GM21825 (cell line): ENCODE results near the gene RBL1.
"Not testable (repeated sequence)": the region's sequence is repeated elsewhere in the genome, so short reads cannot be mapped to it uniquely, and the experiment has no call there.

Experiments
- ATAC-seq: cut with Tn5 transposase; IDR thresholded peaks from one replicate; pipeline ENCODE4 v1.9.1; 2021; ENCODE audit warnings: mild to moderate bottlenecking, moderate library complexity; ENCODE audit not compliant: unreplicated experiment

Gene RBL1

DNA sequence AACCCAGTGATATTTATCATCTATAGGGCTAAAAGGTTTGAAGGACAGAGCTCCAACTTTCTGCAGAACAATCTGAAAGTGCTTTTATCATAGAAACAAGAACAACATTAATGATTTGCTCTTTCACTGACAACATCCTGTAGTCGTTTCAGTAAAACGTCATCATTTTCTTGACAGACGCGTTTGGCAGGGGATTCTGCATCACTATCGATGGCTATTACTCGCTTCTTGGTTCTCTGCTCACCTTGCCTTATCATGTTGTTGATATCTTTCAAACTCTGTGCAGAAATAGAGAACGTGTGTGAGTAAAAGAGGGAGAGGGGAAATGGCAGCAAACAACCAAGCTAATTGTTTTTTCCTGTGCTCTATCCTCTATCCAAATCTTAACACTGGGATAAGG, 97.1 kb downstream of the RBL1 start:
- no peak for ATAC-seq

DNA sequence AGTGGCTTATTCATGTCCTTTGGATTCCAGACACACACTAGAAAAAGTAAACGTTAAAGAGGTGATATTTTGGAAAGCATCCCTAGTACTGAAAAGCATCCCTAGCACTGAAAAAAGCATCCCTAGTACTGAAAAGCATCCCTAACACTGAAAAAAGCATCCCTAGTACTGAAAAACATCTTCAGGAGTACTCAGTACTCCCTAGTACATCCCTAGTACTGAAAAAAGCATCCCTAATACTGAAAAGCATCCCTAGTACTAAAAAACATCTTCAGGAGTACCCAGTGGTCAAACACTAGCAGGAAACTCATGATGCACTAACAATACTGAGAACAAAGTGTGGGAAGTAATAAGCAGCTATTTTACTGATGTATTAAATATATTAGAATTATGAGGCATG, 98.7 kb downstream of the RBL1 start:
- ATAC-seq = no peak

- not testable (repeated sequence) for ATAC-seq
These were observed 101.6 kb downstream of the RBL1 start for GRCh38 chr20:36994221-36994620.

DNA sequence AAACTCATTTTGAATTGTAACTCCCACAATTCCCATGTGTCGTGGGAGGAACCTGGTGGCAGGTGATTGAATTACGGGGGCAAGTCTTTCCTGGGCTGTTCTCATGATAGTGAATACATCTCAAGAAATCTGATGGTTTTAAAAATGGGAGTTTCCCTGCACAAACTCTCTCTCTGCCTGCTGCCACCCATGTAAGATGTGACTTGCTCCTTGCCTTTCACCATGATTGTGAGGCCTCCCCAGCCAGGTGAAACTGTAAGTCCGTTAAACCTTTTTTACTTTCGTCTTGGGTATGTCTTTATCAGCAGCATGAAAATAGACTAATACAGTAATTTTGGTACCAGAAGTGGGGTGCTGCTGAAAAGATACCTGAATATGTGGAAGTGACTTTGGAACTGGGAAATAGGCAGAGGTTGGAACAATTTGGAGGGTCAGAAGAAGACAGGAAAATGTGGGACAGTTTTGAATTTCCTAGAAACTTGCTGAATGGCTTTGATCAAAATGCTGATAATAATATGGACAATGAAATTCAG, 102.9 kb downstream of the RBL1 start:
- no peak for ATAC-seq

DNA sequence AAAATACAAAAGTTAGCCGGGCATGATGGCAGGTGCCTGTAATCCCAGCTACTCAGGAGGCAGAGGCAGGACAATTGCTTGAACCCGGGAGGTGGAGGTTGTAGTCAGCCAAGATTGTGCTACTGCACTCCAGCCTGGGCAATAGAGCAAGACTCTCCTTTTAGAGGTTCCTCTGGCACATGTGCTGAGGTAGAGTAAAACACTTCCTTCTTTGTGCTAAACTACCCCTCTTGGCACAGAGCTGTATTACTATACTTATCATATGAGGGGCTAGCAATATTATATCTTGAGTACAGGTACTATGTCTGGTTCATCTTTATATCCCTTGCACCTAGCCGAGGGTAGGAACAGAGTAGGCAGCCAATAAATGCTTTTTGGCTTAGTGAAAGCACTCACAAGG, 104.1 kb downstream of the RBL1 start:
- no peak for ATAC-seq

GRCh38 chr20:36989797-36990196, 106.0 kb downstream of the RBL1 start:
- ATAC-seq = no peak

GRCh38 chr20:36988494-36988966, 107.3 kb downstream of the RBL1 start:
- no peak for ATAC-seq

GRCh38 chr20:36984257-36984638, 111.5 kb downstream of the RBL1 start:
- no peak for ATAC-seq

DNA sequence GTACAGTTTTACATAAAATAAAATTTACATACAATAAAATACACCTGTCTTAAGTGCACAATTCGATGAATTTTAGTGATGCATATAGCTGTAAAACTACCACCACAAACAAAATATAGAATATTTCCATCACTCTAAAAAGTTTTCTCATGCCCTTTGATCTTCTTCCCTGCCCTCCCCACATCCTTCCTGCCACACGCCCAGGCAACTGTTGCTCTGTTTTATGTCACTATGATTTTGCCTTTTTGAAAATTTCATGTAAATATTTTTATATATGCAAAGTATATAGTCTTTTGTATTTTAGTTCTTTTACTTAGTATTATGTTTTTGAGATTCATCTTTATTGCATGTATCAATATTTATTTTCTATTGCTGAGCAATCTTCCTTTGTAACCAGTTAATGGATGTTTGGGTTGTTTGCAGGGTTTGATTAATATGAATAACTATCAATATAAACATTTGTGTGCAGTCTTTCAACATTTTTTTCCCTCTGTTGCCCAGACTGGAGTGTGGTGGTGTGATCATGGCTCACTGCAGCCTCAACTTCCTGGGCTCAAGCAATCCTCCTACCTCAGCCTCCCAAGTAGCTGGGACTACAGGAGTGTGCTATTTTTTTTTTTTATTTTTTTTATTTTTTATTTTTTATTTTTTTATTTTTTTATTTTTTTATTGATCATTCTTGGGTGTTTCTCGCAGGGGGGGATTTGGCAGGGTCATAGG, 120.5 kb downstream of the RBL1 start:
- ATAC-seq = no peak

DNA sequence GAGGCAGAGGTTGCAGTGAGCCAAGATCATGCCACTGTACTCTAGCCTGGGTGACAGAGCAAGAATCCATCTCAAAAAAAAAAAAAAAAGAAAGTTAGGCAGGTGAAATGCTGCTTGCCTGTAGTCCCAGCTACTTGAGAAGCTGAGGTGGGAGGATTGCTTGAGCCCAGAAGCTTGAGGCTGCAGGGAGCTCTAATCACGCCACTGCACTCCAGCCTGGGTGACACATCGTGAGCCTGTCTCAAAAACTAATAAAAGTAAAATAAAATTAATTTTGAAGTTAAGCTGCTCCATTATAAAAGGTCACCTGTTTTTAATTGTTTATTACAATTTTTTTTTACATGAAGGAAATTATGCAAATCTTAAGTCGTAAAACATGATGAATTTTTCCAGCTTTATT, 121.1 kb downstream of the RBL1 start:
- no peak for ATAC-seq

DNA sequence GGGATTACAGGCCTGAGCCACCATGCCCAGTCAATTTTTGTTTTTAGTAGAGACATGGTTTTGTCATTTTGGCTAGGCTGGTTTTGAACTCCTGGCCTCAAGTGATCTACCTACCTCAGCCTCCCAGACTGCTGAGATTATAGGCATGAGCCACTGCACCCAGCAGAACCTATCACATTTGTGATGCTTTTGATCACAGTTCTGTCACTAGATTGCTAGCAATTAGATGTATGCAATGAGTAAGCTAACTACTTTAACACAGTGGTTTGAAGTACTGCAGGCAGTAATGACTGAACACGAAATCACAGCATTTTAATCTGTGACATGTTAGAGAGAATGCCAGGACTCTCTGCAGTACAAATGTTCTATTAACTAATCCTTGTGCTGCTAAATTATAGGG, 124.7 kb downstream of the RBL1 start:
- no peak for ATAC-seq

- no peak for ATAC-seq
These were observed 126.2 kb downstream of the RBL1 start for GRCh38 chr20:36969478-36970186.

GRCh38 chr20:36969051-36969450, 126.7 kb downstream of the RBL1 start:
- no peak for ATAC-seq

DNA sequence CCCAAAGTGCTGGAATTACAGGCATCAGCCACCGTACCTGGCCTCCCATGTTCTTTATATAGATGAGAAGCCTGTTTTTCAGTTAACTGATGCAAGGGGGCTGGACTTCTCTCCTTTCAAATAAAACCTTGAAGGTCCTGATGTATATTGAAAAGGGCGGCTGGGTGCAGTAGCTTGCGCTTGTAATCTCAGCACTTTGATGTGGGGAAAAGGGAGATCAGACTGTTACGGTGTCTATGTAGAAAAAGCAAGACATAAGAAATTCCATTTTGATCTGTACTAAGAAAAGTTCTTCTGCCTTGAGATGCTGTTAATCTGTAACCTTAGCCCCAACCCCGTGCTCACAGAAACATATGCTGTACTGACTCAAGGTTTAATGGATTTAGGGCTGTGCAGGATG, 128.2 kb downstream of the RBL1 start:
- no peak for ATAC-seq

DNA sequence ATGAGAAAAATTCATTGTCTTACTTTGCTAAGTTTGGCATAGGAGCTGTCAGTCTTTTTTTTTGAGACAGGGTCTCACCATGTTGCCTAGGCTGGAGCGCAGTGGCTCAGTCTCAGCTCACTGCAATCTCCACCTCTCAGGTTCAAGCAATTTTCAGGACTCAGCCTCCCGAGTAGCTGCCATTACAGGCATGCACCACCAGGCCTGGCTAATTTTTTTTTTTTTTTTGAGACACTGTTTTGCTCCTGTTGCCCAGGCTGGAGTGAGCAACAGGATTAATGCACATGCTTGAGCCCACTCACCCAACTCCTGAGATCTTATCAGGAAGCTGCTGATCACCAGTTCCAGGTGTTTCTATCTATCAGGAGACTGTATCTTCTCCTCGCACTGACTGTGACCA, 128.8 kb downstream of the RBL1 start:
- not testable (repeated sequence) for ATAC-seq

- not testable (repeated sequence) for ATAC-seq
These were observed 133.3 kb downstream of the RBL1 start for GRCh38 chr20:36962354-36962941.

DNA sequence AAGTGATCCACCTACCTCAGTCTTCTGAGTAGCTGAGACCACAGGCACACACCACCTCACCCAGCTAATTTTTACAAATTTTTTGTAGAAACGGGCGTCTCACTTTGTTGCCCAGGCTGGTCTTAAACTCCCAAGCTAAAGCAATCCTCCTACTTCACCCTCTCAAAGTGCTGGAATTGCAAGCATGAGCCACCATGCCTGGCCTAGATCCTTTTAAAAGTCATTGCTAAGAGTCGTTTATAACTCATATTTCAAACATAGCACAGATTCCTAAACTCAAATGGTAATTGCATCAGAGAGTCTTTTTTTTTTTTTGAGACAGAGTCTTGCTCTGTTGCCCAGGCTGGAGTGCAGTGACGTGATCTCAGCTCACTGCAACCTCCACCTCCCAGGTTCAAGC, 136.6 kb downstream of the RBL1 start:
- no peak for ATAC-seq

DNA sequence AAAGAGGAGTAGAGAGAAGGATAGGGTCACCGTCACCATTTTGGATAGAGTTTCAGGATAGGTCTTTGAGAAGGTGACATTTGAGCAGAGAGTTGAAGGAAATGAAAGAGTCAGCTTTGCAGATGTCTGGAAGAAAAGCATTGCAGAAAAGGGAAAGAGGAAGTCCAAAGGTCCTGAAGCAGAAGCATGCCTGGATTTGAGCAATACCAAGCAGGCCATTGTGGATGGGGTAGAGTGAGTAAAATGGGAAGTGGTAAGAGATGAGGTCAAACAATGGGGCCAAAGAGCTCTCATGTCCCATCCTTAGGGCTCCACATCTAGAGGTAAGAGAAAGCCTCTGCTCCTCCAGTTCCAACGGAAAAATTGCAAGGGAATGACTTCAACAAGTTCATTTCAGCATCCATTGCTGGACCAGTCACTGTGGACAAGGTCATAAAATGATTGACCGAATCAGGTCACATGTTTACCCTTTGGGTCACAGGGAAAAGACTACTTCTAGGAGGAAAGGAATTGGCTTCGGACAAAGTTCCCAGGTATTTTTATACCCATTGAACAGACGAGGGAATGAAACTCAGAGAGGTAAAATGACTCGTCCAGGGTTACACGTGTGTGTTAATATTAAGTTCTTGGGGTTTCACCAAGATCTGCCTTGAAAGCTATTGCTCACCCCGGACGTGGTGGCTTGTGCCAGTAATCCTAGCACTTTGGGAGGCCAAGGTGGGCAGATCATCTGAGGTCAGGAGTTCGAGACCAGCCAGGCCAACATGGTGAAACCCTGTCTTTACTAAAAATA, 137.7 kb downstream of the RBL1 start:
- no peak for ATAC-seq

GRCh38 chr20:36956674-36957073, 139.1 kb downstream of the RBL1 start:
- no peak for ATAC-seq

GRCh38 chr20:36956016-36956415, 139.8 kb downstream of the RBL1 start:
- no peak for ATAC-seq
